NCI-H1694 (cell line): ENCODE measurements around the gene FAM118B.
A peak's percentile ranks its signal among the peaks of the same experiment; 100 is the strongest.

Experiments used
- DNase-seq: peaks from one replicate; lab custom pipeline; 2025; lab: John Stamatoyannopoulos, UW

The FAM118B gene

GRCh38 chr11:126211236-126212088 is at the start of gene FAM118B, which contains the start of gene RPUSD4:
FAM118B (plus strand) TSS chr11:126211782; CDS start chr11:126235002, 23,220 bp downstream.
RPUSD4 (minus strand) TSS chr11:126211650; CDS start chr11:126211638, 12 bp downstream.
- DNase-seq = peak; percentile 65

GRCh38 chr11:126162306-126163030 is 49.1 kb upstream of the FAM118B start:
- no peak for DNase-seq

GRCh38 chr11:126163074-126163700 is 48.4 kb upstream of the FAM118B start:
- DNase-seq = no peak

- no peak for DNase-seq
These were observed 47.8 kb upstream of the FAM118B start for GRCh38 chr11:126163779-126164178.

- no peak for DNase-seq
These were observed 46.8 kb upstream of the FAM118B start for GRCh38 chr11:126164781-126165180.

- DNase-seq = no peak
These were observed 46.3 kb upstream of the FAM118B start for GRCh38 chr11:126165311-126165720.

- DNase-seq = no peak
These were observed 45.8 kb upstream of the FAM118B start for GRCh38 chr11:126165757-126166156.

GRCh38 chr11:126166413-126166812 is 45.2 kb upstream of the FAM118B start:
- DNase-seq = no peak

GRCh38 chr11:126167488-126167887 is 44.1 kb upstream of the FAM118B start:
- no peak for DNase-seq

- DNase-seq = no peak
These were observed 42.3 kb upstream of the FAM118B start for GRCh38 chr11:126169291-126169690.

GRCh38 chr11:126172596-126173038 is 39.0 kb upstream of the FAM118B start:
- DNase-seq = no peak

- no peak for DNase-seq
These were observed 38.3 kb upstream of the FAM118B start for GRCh38 chr11:126173257-126173656.

GRCh38 chr11:126174816-126175215 is 36.8 kb upstream of the FAM118B start:
- DNase-seq = no peak

- DNase-seq = no peak
These were observed 36.2 kb upstream of the FAM118B start for GRCh38 chr11:126175393-126175792.

- no peak for DNase-seq
These were observed 34.6 kb upstream of the FAM118B start for GRCh38 chr11:126176853-126177470.

- DNase-seq = no peak
These were observed 29.4 kb upstream of the FAM118B start for GRCh38 chr11:126181939-126182730.

GRCh38 chr11:126182787-126183445 is 28.7 kb upstream of the FAM118B start:
- no peak for DNase-seq

GRCh38 chr11:126185259-126186024 is 26.1 kb upstream of the FAM118B start:
- DNase-seq = no peak

GRCh38 chr11:126186025-126186698 is 25.4 kb upstream of the FAM118B start:
- no peak for DNase-seq
